Measurements from ENCODE around the gene MS4A8.
"Not testable (repeated sequence)": the region's sequence is repeated elsewhere in the genome, so short reads cannot be mapped to it uniquely, and the experiment has no call there.

The MS4A8 gene, protein sequence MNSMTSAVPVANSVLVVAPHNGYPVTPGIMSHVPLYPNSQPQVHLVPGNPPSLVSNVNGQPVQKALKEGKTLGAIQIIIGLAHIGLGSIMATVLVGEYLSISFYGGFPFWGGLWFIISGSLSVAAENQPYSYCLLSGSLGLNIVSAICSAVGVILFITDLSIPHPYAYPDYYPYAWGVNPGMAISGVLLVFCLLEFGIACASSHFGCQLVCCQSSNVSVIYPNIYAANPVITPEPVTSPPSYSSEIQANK

DNA sequence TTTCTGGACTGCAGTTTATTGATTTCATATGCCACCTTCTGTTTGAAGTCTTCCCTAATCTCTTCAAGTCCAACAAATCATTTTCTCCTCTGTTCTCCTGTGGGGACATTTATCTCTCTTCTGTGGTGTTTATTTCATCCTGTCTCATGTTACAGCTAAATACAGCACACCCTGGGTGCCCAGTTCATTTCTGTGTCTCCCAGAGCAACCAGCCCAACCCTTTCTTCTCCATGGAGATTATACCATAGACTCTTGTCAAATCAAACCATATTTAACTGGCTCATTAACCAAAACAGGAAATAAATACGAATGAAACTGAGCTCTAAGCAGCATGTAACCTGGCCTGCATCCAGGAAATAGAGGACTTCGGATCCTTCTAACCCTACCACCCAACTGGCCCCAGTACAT, at the start of gene MS4A8:
Gene MS4A8, plus strand, starts transcription at position 329 of the 408 bp plus-strand sequence. CDS start 1,249 bp downstream, outside the sequence.
- DNase-seq: no peak

DNA sequence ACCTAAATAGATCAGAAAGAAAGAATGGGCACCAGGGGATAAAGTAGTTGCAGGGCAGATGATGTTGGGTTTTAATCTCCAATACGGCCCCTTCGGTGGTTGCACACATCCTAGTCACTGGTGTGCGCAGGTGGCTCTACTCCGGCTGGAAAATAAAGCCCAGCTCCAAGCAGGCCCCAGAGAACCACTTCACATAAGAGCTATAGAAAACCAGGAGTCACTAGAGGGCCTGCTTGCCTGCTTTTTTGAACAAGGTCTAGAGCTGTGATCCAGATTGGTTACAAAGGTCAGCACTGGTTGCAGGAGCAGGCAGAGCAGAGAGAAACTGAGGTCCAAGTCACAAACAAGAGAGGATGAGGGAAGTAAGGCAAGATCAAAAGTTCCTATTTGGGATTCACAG, 41.5 kb upstream of the MS4A8 start:
- no peak for DNase-seq

GRCh38 chr11:60658409-60658808, 41.0 kb upstream of the MS4A8 start:
- DNase-seq: no peak

DNA sequence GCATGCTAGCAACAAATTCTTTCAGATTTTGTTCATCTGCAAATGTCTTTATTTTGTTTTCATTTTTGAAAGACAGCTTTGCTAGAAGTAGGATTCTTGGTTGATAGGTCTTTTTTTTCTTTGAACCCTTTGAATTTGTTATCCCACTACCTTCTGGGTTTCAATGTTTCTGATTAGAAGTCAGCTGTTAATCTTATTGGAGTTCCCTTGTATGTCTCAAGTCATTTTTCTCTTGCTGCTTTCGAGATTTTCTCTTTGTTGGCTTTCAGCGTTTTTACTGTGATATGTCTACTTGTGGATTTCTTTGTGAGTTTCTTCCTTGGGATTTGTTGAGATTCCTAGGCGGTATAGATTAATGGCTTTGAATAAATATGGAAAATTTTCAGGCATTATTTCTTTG, 27.2 kb upstream of the MS4A8 start:
- DNase-seq: no peak

- not testable (repeated sequence) for DNase-seq
Measured at GRCh38 chr11:60678231-60678630, 21.2 kb upstream of the MS4A8 start.

GRCh38 chr11:60679879-60680278, 19.5 kb upstream of the MS4A8 start:
- no peak for DNase-seq

DNA sequence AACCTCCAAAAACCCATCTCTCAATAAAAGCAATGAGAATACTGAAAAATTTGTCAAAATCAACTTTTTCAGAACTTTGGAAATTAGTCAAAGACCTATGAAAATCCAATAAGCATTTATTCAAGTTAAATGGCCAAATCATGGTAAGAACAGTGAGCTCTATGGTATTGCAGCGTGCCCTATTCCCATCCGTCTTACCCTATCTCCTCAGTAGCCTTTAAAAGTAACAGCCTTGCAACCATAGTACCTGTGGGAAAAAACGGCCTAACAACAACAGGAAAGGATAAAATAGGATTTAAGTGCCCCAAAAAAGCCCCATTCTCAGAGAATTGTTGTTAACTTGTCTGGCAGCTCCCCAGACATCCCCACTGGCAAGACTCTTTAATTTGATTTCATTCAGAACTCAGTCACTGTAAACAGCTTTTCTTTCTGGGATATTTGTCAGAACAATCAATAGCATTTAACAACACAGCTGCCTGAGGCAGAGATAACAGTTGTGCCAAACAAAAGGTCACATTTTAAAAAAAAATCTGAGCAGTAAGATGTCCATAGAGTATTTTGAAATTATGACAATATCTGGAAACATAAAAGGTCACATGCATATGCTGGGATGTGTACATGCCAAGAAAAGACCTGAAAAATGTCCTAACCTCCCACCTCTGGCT, 18.8 kb upstream of the MS4A8 start:
- no peak for DNase-seq

DNA sequence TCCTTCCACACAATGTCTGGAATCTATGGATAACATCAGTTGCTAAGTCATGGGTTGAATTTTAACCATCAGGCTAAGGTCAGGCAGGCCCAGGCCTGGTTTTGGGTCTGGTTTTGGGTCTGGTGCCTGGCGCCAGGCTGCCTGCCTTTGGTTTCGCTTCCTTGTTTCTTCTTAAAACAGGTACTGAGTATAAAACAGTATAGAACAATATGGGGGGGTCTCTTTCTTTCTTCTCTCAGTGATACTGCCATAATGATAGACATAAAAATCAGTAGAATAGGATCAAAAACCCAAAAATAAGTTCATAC, 14.9 kb upstream of the MS4A8 start:
- not testable (repeated sequence) for DNase-seq

GRCh38 chr11:60691661-60692060, 7.8 kb upstream of the MS4A8 start:
- no peak for DNase-seq

DNA sequence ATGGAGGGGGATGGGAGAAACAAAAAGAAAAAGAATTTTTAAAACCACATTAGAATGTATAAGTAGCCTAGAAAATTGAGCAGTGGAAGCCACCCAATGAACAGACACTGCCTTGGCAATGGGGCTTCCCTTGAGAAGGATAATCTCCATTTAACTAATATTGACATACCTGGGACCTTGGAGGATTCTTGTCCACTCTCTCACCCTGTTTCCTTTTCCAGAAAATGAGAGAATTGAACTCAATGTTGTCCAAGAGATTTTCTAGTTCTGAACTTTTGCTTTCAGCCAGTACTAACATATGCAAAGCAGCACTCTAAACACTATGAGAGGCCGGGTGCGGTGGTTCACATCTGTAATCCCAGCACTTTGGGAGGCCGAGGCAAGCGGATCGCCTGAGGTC, 524 bp downstream of the MS4A8 start:
- no peak for DNase-seq

- no peak for DNase-seq
Measured at GRCh38 chr11:60700689-60701468, 1.5 kb downstream of the MS4A8 start.

DNA sequence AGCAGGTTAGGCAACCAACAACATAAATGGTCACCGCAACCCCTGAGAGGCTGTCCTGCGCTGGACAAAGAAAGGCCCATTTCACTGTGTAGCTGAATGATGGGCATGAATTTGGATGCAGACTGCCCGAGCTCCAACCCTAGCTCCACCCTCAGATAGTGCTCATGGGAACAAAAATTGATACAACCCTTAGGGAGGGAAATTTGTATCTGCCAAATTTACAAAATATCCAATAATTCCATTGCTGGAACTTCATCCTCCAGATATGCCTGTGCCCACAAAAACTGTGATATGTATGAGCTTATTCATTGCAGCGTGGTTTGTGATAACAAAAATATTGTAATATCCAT, 2.0 kb downstream of the MS4A8 start:
- DNase-seq: no peak

GRCh38 chr11:60703374-60703773, 4.0 kb downstream of the MS4A8 start:
- no peak for DNase-seq

DNA sequence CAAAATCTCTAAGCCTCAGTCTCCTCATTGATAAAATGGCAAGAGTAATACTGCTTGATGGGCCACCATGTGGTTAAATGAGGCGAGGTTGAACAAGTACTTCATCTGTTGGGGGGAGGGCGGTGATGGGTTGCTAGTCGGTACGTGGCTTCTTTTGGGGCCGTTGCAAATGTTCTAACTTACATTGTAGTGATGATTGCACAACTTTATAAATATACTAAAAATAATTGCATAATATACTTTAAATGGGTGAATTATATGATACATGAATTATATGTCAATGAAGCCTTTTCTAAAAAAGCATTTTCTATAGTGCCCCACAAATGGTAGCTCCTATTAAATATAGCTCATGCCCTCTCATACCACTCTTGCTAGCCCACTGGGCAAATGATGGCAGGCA, 6.5 kb downstream of the MS4A8 start:
- no peak for DNase-seq

GRCh38 chr11:60706931-60707330, 7.5 kb downstream of the MS4A8 start:
- DNase-seq: no peak

DNA sequence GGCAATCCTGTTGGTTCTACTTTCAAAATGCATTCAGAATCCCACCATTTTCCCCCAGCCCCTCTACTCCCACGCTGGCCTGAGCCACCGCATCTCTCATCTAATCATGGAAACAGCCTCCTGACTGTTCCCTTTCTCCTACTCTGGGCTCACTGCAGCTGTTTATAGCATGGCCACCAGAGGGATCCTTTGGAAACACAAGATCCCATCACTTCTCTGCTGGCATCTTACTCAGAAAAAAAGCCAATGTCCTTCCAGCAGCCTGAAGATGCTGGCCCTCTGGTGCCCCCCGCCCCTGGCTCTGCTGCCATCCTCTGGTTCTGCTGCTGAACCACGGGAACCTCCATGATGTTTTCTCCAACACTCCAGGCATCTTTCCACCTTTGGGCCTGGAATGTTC, 11.1 kb downstream of the MS4A8 start:
- no peak for DNase-seq

GRCh38 chr11:60711276-60711675, 11.9 kb downstream of the MS4A8 start:
- DNase-seq: no peak

DNA sequence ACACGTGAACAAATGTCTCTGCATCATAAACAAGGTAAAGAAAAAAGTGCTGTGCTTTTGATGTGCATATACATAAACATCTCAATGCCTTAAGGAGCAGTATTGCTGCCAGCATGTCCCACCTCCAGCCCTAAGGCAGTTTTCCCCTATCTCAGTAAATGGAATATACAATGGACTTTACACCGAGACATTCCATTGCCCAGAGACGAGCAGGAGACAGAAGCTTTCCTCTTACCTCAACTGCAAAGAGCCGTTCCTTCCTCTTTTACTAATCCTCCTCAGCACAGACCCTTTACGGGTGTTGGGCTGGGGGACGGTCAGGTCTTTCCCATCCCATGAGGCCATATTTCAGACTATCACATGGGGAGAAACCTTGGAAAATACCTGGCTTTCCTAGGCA, 14.0 kb downstream of the MS4A8 start:
- DNase-seq: not testable (repeated sequence)

GRCh38 chr11:60717956-60718355, 18.5 kb downstream of the MS4A8 start:
- DNase-seq: no peak

GRCh38 chr11:60718524-60719316, 19.3 kb downstream of the MS4A8 start:
- no peak for DNase-seq

DNA sequence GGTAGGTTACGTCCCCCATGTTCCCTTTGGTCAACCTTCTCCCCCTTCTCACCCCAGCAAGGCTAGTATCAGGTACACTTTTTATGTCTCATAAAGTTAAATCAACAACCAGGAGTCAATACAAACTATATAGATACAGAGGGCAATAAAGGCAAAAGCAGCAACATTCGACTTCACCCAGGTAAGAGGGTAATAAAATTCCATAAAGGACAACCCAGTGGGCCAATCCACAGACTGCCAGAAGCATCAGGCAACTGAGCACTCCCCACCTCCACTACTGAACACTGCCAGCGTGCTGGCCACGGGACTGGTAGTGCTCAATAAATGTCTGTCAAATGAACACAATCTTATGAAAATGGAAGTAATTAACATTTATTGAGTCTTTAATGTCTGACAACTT, 20.0 kb downstream of the MS4A8 start:
- no peak for DNase-seq

GRCh38 chr11:60720460-60720859, 21.0 kb downstream of the MS4A8 start:
- DNase-seq: no peak

- no peak for DNase-seq
Measured at GRCh38 chr11:60724420-60724819, 25.0 kb downstream of the MS4A8 start, which contains the start of gene MS4A18. MS4A18 (plus strand) TSS chr11:60724720.

All from fibroblast of upper back skin (primary cell).